Lung (tissue), 12 donors: ENCODE measurements around the gene GIMAP4. TPM values are rescaled to one million over a fixed set of nuclear protein-coding genes. Genes with fewer than 3 reads are reported as not detected.

Experiments
- ATAC-seq: fragments of 200-7000 bp; cut with Tn5 transposase; one replicate; pipeline ENCODE4 v1.9.1; 2020; ENCODE audit warnings: moderate number of reproducible peaks; ENCODE audit not compliant: insufficient read depth, low FRiP score
- DNase-seq, 3 donors: peaks; one replicate each; pipeline ENCODE4 v3.0.0-alpha.2; 2013 to 2017
- H3K27ac ChIP-seq, 2 donors: one replicate each; pipeline ENCODE4 v1.5.1; 2013; ENCODE audit warnings: mild to moderate bottlenecking in 2 of 2, moderate library complexity in 2 of 2, control low read depth in 1 of 2, inconsistent platforms in 1 of 2, low read depth in 1 of 2, low read length in 1 of 2
- H3K27me3 ChIP-seq, 3 donors: one replicate each; pipeline ENCODE4 v1.5.1; 2013; ENCODE audit warnings: low read length in 2 of 3; ENCODE audit not compliant: control insufficient read depth in 3 of 3, insufficient read depth in 3 of 3
- H3K36me3 ChIP-seq, 4 donors: one replicate each; pipeline ENCODE4 v1.5.1; 2013; ENCODE audit warnings: low read length in 4 of 4, mild to moderate bottlenecking in 1 of 4, moderate library complexity in 1 of 4; ENCODE audit not compliant: control insufficient read depth in 4 of 4, insufficient read depth in 4 of 4
- H3K4me1 ChIP-seq, 5 donors: one replicate each; pipeline ENCODE4 v1.5.1; 2013; ENCODE audit warnings: low read length in 5 of 5, mild to moderate bottlenecking in 2 of 5, moderate library complexity in 1 of 5; ENCODE audit not compliant: control insufficient read depth in 5 of 5, insufficient read depth in 5 of 5
- H3K4me3 ChIP-seq: one replicate; pipeline ENCODE4 v1.5.1; 2013; ENCODE audit warnings: mild to moderate bottlenecking, control low read depth, moderate library complexity
- H3K9ac ChIP-seq, 2 donors: one replicate each; pipeline ENCODE4 v1.5.1; 2013; ENCODE audit warnings: low read length in 2 of 2, control low read depth in 1 of 2; ENCODE audit not compliant: insufficient read depth in 1 of 2
- H3K9me3 ChIP-seq, 4 donors: one replicate each; pipeline ENCODE4 v1.5.1; 2013; ENCODE audit warnings: low read length in 3 of 4, mild to moderate bottlenecking in 1 of 4, moderate library complexity in 1 of 4; ENCODE audit not compliant: control insufficient read depth in 4 of 4, insufficient read depth in 3 of 4
- WGBS, 2 donors: extraction: QIAGEN DNeasy Blood & Tissue Kit; methylation state at CpG; one replicate each; pipeline ENCODE4 v1.1.7; 2013; 5-methylcytosine and 5-hydroxymethylcytosine counted together
- polyA plus RNA-seq, 2 donors: library from polyadenylated mRNA; stranded (reverse); fragments of 200-250 nt; gene quantifications; one replicate each; pipeline ENCODE4 v1.2.1, GENCODE V29; 2013
- total RNA-seq, 2 donors: library from RNA; depleted of rRNA in 1 of 2; stranded (reverse); fragments of >200 nt in 1 of 2; gene quantifications; one replicate each; pipeline ENCODE4 v1.2.1, GENCODE V29; 2014 to 2021
- TF ChIP-seq, protein P1 (sequence below): IDR thresholded peaks from 2 replicates; pipeline ENCODE4 v1.5.1; 2012; ENCODE audit warnings: mild to moderate bottlenecking; ENCODE audit errors: control extremely low read depth, extremely low read depth
- donor health status: control.
- donor health status: control.
- donor health status: Bipolar disorder and iron deficiency.
- donor health status: healthy.
- donor health status: DM: yes; HTN: yes; CAD: no.

Gene GIMAP4
- total and polyA plus RNA-seq, 4 donors = 26.2 to 66.2 (median 48.7) TPM

DNA sequence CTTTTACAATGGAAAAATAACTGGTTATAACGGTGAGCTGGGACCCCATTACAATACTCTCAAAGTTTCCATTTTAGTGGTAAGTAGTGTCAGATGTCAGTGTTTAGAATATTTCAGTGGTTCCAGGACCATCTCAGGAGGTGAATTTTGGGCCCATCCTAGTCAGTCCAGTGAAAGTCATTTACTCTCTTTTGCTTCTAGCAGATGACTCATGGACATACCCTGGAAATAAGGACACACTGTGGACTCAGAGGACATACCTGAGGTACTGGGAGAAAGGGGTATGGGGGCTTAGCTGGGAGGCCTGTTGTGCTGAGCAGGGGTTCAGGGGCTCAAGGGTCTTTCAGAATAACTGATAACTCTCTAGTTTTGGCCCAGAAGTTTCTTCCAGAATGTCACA, 618 bp upstream of the GIMAP4 start:
- Histone ChIP-seq H3K36me3 (peaks cover 0 to 7% (median 0%) of the 10 kb centered on the region in 4 donors), H3K9me3 (peaks cover 0 to 8% (median 1%) of the 10 kb centered on the region in 4 donors), H3K4me3 (no peak overlapping the region), H3K4me1 (peaks cover 0 to 8% (median 0%) of the 10 kb centered on the region in 5 donors), H3K9ac (no peak overlapping the region), H3K27ac (peak overlapping the region in 1 of 2 donors; percentile 64), H3K27me3 (peaks cover 0 to 4% (median 0%) of the 10 kb centered on the region in 3 donors)
- TF ChIP-seq, protein P1, sequence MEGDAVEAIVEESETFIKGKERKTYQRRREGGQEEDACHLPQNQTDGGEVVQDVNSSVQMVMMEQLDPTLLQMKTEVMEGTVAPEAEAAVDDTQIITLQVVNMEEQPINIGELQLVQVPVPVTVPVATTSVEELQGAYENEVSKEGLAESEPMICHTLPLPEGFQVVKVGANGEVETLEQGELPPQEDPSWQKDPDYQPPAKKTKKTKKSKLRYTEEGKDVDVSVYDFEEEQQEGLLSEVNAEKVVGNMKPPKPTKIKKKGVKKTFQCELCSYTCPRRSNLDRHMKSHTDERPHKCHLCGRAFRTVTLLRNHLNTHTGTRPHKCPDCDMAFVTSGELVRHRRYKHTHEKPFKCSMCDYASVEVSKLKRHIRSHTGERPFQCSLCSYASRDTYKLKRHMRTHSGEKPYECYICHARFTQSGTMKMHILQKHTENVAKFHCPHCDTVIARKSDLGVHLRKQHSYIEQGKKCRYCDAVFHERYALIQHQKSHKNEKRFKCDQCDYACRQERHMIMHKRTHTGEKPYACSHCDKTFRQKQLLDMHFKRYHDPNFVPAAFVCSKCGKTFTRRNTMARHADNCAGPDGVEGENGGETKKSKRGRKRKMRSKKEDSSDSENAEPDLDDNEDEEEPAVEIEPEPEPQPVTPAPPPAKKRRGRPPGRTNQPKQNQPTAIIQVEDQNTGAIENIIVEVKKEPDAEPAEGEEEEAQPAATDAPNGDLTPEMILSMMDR = no peak
- ATAC-seq (no peak), DNase-seq (no peak)
- 88 to 95% methylated on average over 1 of the region's 1 CpG for WGBS, 2 donors

DNA sequence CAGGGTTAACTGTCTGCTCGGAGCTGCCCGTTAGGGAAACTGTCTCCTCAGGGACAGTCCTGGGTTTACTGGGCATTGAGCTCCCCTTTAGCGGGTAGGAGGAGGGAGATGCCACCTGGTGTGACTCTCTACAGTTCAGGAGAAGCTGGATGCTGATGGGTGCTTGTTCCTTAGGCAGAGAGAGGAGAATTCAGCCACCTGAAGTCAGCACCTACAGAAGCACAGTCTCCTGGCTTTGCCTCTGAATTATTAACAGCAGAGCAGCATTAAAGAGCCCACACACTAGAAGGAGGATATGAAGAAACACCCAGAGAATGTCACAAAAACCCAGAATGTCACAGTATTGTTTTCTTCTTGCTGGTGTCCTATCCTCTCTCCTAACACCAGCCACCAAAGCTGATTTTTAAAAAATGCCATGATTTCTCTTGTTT, 696 bp downstream of the GIMAP4 start:
- Histone ChIP-seq H3K4me3 (peak overlapping the region; percentile 65), H3K4me1 (peaks cover 0 to 8% (median 0%) of the 10 kb centered on the region in 5 donors), H3K9me3 (peaks cover 0 to 14% (median 4%) of the 10 kb centered on the region in 4 donors), H3K27ac (peak overlapping the region; percentile 78 to 93), H3K36me3 (peaks cover 0 to 15% (median 3%) of the 10 kb centered on the region in 4 donors), H3K27me3 (peaks cover 0 to 4% (median 0%) of the 10 kb centered on the region in 3 donors), H3K9ac (peak overlapping the region in 1 of 2 donors; percentile 16)
- TF ChIP-seq, protein P1 = no peak
- DNase-seq (no peak), ATAC-seq (no peak)
- 41 to 42% methylated on average over 3 of the region's 3 CpGs for WGBS, 2 donors

DNA sequence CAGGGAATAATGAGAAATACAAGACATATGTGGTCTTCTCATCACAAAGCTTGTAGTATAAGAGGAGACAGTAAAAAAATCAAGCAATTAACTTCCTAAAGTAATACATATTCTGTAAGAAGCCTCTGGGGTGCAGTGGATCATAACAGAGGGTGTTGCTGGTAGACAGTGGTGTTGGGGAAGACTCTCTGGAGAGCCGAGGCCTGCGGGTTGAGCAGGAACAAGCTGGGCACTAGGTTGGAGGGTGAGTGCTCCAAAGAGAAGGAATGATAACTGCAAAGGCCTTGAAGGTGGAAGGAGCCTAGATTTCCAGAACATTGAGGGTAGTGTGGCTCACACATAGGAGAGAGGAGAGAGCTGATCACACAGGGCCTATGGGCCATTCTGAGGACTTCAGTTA, 1.5 kb downstream of the GIMAP4 start:
- TF ChIP-seq, protein P1 = no peak
- H3K27me3 ChIP-seq = peaks cover 0 to 4% (median 0%) of the 10 kb centered on the region in 3 donors
- peak overlapping the region; percentile 67 to 74 for H3K27ac ChIP-seq
- DNase-seq = no peak
- H3K36me3 ChIP-seq = peaks cover 0 to 15% (median 4%) of the 10 kb centered on the region in 4 donors
- WGBS, 2 donors = 23 to 65% methylated on average over 2 of the region's 2 CpGs
- no peak overlapping the region for H3K9ac ChIP-seq
- peaks cover 0 to 14% (median 4%) of the 10 kb centered on the region in 4 donors for H3K9me3 ChIP-seq
- H3K4me1 ChIP-seq = peaks cover 0 to 8% (median 0%) of the 10 kb centered on the region in 5 donors
- no peak for ATAC-seq
- peak overlapping the region; percentile 37 for H3K4me3 ChIP-seq
